ENCODE measurements around the gene ABCA2. TPM values are rescaled to one million over a fixed set of nuclear protein-coding genes. Genes with fewer than 3 reads are reported as not detected.

The ABCA2 gene
- total and polyA plus RNA-seq, 9 of the 15 experiments (the other 6 are each of a cell fraction or from before 2014, with no cell fraction given): 0.69 to 16.3 (median 6.1) TPM; not detected in 2

DNA sequence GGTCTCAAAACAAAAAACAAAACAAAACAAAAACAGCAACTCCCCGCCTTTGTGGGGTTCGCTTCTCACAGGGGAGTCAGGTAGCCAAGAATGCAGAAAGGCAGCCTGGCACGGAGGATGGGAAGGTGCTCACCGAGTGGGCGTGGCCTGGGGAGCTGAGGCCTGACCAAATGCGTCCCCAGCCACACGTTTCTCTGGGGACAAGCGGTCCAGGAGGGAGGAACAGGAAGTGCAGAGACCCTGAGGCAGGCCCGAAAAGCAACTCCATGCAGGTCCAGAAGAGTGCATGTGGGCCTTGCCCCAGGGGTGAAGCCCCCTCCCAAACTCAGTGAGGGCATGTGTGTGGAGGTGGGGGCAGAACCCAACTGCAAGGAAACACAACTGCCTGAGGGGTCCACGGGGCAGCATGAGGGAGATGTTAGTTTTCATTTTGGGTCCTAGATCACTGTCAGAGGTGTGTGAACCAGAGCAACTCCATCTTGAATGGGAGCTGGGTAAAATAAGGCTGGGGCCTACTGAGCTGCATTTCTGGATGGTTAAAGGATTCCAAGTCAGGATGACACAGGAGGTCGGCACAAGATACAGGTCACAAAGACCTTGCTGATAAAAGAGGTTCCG, 46.7 kb upstream of the ABCA2 start (continued):
- TF ChIP-seq KLF6 (CRISPR knock-in tag; IDR thresholded peaks at IDR 0.05; ENCODE audit: borderline replicate concordance) (peak; percentile 99), SMC3 (conservative IDR thresholded peaks at IDR 0.05; ENCODE audit: insufficient read depth, low read depth, low read length) (no peak), SRSF9 (IDR thresholded peaks at IDR 0.05; ENCODE audit: borderline replicate concordance, low read depth, low read length) (no peak), NFRKB (IDR thresholded peaks at IDR 0.05; ENCODE audit: low read depth) (0 out of 2 replicates have a peak, but pooled peaks have one; percentile 39), PRPF4 (IDR thresholded peaks at IDR 0.05; ENCODE audit: insufficient read depth, low read depth, low read length, poor library complexity, severe bottlenecking) (no peak), SIRT6 (IDR thresholded peaks at IDR 0.05; ENCODE audit: low read depth, low read length) (no peak)
- TF ChIP-seq, protein P1, sequence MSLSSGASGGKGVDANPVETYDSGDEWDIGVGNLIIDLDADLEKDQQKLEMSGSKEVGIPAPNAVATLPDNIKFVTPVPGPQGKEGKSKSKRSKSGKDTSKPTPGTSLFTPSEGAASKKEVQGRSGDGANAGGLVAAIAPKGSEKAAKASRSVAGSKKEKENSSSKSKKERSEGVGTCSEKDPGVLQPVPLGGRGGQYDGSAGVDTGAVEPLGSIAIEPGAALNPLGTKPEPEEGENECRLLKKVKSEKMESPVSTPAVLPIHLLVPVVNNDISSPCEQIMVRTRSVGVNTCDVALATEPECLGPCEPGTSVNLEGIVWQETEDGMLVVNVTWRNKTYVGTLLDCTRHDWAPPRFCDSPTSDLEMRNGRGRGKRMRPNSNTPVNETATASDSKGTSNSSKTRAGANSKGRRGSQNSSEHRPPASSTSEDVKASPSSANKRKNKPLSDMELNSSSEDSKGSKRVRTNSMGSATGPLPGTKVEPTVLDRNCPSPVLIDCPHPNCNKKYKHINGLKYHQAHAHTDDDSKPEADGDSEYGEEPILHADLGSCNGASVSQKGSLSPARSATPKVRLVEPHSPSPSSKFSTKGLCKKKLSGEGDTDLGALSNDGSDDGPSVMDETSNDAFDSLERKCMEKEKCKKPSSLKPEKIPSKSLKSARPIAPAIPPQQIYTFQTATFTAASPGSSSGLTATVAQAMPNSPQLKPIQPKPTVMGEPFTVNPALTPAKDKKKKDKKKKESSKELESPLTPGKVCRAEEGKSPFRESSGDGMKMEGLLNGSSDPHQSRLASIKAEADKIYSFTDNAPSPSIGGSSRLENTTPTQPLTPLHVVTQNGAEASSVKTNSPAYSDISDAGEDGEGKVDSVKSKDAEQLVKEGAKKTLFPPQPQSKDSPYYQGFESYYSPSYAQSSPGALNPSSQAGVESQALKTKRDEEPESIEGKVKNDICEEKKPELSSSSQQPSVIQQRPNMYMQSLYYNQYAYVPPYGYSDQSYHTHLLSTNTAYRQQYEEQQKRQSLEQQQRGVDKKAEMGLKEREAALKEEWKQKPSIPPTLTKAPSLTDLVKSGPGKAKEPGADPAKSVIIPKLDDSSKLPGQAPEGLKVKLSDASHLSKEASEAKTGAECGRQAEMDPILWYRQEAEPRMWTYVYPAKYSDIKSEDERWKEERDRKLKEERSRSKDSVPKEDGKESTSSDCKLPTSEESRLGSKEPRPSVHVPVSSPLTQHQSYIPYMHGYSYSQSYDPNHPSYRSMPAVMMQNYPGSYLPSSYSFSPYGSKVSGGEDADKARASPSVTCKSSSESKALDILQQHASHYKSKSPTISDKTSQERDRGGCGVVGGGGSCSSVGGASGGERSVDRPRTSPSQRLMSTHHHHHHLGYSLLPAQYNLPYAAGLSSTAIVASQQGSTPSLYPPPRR (CRISPR knock-in tag; IDR thresholded peaks at IDR 0.05; ENCODE audit: borderline replicate concordance): no peak
- TF ChIP-seq, protein P2, sequence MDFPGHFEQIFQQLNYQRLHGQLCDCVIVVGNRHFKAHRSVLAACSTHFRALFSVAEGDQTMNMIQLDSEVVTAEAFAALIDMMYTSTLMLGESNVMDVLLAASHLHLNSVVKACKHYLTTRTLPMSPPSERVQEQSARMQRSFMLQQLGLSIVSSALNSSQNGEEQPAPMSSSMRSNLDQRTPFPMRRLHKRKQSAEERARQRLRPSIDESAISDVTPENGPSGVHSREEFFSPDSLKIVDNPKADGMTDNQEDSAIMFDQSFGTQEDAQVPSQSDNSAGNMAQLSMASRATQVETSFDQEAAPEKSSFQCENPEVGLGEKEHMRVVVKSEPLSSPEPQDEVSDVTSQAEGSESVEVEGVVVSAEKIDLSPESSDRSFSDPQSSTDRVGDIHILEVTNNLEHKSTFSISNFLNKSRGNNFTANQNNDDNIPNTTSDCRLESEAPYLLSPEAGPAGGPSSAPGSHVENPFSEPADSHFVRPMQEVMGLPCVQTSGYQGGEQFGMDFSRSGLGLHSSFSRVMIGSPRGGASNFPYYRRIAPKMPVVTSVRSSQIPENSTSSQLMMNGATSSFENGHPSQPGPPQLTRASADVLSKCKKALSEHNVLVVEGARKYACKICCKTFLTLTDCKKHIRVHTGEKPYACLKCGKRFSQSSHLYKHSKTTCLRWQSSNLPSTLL (IDR thresholded peaks at IDR 0.05): no peak
- TF ChIP-seq, protein P3, sequence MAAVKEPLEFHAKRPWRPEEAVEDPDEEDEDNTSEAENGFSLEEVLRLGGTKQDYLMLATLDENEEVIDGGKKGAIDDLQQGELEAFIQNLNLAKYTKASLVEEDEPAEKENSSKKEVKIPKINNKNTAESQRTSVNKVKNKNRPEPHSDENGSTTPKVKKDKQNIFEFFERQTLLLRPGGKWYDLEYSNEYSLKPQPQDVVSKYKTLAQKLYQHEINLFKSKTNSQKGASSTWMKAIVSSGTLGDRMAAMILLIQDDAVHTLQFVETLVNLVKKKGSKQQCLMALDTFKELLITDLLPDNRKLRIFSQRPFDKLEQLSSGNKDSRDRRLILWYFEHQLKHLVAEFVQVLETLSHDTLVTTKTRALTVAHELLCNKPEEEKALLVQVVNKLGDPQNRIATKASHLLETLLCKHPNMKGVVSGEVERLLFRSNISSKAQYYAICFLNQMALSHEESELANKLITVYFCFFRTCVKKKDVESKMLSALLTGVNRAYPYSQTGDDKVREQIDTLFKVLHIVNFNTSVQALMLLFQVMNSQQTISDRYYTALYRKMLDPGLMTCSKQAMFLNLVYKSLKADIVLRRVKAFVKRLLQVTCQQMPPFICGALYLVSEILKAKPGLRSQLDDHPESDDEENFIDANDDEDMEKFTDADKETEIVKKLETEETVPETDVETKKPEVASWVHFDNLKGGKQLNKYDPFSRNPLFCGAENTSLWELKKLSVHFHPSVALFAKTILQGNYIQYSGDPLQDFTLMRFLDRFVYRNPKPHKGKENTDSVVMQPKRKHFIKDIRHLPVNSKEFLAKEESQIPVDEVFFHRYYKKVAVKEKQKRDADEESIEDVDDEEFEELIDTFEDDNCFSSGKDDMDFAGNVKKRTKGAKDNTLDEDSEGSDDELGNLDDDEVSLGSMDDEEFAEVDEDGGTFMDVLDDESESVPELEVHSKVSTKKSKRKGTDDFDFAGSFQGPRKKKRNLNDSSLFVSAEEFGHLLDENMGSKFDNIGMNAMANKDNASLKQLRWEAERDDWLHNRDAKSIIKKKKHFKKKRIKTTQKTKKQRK (IDR thresholded peaks at IDR 0.05; ENCODE audit: borderline replicate concordance, low read depth, low read length): no peak
- TF ChIP-seq, protein P4, sequence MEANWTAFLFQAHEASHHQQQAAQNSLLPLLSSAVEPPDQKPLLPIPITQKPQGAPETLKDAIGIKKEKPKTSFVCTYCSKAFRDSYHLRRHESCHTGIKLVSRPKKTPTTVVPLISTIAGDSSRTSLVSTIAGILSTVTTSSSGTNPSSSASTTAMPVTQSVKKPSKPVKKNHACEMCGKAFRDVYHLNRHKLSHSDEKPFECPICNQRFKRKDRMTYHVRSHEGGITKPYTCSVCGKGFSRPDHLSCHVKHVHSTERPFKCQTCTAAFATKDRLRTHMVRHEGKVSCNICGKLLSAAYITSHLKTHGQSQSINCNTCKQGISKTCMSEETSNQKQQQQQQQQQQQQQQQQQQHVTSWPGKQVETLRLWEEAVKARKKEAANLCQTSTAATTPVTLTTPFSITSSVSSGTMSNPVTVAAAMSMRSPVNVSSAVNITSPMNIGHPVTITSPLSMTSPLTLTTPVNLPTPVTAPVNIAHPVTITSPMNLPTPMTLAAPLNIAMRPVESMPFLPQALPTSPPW (CRISPR knock-in tag; IDR thresholded peaks at IDR 0.05): peak; percentile 83
- TF ChIP-seq, protein P5, sequence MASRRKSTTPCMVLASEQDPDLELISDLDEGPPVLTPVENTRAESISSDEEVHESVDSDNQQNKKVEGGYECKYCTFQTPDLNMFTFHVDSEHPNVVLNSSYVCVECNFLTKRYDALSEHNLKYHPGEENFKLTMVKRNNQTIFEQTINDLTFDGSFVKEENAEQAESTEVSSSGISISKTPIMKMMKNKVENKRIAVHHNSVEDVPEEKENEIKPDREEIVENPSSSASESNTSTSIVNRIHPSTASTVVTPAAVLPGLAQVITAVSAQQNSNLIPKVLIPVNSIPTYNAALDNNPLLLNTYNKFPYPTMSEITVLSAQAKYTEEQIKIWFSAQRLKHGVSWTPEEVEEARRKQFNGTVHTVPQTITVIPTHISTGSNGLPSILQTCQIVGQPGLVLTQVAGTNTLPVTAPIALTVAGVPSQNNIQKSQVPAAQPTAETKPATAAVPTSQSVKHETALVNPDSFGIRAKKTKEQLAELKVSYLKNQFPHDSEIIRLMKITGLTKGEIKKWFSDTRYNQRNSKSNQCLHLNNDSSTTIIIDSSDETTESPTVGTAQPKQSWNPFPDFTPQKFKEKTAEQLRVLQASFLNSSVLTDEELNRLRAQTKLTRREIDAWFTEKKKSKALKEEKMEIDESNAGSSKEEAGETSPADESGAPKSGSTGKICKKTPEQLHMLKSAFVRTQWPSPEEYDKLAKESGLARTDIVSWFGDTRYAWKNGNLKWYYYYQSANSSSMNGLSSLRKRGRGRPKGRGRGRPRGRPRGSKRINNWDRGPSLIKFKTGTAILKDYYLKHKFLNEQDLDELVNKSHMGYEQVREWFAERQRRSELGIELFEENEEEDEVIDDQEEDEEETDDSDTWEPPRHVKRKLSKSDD (conservative IDR thresholded peaks at IDR 0.05; ENCODE audit: low read length): no peak
